ENCODE data around the gene TMEM229A.

DNA sequence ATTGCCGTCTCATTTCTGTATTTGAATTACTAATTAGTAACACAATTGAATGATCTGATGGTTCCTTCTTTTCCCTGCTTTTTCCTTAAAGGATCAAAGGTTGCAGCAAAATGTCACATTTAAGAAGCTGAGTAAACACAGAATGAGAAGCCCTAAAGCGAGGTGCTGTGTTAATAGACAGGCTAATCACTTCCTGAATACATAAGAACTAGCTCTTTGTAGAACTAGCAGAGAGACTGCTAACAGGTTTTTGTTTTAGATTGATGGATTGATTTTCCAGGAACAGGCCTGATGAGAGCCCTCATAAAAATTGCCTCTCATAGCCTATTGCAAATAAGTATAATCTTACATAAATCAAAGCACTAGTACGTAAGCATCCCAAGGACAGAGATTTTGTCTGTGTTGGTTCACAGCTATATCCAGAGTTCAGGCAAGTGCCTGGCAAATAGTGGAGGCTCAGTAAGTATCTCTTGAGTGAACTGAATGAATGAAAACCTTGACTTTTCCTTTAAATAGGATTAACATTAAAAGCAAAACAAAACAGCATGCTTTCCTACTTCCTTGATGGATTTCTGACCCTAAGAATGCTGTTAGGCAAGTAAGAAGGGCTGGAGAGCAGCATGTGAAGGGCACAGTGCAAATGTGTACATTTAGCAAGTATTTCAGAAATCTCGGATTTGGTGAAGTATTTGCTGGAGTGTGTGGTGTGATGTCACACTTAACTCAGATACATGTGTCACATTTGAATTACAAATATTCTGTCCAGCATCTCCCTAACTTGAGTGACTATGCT is 3.3 kb downstream of the TMEM229A start:
- TF ChIP-seq, protein P1, sequence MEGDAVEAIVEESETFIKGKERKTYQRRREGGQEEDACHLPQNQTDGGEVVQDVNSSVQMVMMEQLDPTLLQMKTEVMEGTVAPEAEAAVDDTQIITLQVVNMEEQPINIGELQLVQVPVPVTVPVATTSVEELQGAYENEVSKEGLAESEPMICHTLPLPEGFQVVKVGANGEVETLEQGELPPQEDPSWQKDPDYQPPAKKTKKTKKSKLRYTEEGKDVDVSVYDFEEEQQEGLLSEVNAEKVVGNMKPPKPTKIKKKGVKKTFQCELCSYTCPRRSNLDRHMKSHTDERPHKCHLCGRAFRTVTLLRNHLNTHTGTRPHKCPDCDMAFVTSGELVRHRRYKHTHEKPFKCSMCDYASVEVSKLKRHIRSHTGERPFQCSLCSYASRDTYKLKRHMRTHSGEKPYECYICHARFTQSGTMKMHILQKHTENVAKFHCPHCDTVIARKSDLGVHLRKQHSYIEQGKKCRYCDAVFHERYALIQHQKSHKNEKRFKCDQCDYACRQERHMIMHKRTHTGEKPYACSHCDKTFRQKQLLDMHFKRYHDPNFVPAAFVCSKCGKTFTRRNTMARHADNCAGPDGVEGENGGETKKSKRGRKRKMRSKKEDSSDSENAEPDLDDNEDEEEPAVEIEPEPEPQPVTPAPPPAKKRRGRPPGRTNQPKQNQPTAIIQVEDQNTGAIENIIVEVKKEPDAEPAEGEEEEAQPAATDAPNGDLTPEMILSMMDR (IDR thresholded peaks at IDR 0.05), result no peak
- TF ChIP-seq EP300 (IDR thresholded peaks at IDR 0.05), result no peak

All from tibial nerve (tissue), 4 donors.